Measurements from ENCODE around the gene TSPAN15.
A peak's percentile ranks its signal among the peaks of the same experiment; 100 is the strongest.

TSPAN15 gene

DNA sequence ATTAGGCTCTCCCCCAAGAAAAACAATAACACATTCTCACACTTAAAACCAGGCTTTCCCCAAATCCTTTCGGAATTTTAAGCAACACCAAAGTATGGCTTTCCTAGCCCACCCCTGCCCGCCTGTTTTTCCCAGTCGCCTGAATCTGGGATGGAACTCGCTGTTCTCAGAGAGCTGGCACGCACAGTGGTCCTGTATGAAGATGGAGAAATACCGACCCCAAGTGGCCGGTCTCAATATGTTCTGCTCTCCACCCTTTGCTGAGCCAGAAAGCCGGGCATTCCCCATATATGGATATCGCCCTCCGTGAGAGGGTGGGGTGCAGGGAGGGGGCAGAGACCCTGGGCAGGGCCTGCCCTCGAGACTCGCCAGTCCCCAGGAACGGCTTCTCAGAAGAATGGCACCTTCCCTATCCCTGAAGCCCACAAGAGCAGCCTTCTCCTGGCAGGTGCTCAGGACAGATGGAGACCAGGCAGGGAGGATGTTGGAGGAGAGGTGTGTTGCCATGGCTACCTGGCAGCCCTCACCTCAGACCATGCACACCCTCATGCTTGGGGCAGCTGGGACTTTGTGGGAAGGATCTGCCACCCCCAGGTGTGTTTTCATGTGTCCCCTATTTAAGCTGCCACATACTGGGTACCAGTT, 37.9 kb upstream of the TSPAN15 start (continued):
- TF ChIP-seq ZNF148 (tag by site-specific recombination; IDR thresholded peaks at IDR 0.05; ENCODE audit: borderline replicate concordance) (no peak), ZNF423 (tag by site-specific recombination; IDR thresholded peaks at IDR 0.05) (no peak)
- TF ChIP-seq, protein P1, sequence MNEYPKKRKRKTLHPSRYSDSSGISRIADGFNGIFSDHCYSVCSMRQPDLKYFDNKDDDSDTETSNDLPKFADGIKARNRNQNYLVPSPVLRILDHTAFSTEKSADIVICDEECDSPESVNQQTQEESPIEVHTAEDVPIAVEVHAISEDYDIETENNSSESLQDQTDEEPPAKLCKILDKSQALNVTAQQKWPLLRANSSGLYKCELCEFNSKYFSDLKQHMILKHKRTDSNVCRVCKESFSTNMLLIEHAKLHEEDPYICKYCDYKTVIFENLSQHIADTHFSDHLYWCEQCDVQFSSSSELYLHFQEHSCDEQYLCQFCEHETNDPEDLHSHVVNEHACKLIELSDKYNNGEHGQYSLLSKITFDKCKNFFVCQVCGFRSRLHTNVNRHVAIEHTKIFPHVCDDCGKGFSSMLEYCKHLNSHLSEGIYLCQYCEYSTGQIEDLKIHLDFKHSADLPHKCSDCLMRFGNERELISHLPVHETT (tag by site-specific recombination; IDR thresholded peaks at IDR 0.05): no peak

GRCh38 chr10:69414036-69415018, 36.9 kb upstream of the TSPAN15 start:
- Histone ChIP-seq H3K36me3 (ENCODE audit: control insufficient read depth in 2 of 2, insufficient read depth in 1 of 2, low read length in 2 of 2) (no peaks in the 10 kb centered on the region), H3K9me3 (ENCODE audit: control insufficient read depth, insufficient read depth, low read depth, low read length) (no peaks in the 10 kb centered on the region), H3K4me3 (ENCODE audit: low read depth, low read length) (no peak overlapping the region), H3K27ac (ENCODE audit: extremely low read depth, low read depth, low read length) (no peak overlapping the region), H3K4me1 (ENCODE audit: control insufficient read depth, insufficient read depth, low read length) (no peaks in the 10 kb centered on the region)
- CTCF ChIA-PET: interaction anchor here (0.6 to 2.0 kb wide), 5 partner anchors 17 to 184 kb away, joined by 3 to 4 read pairs (median 3); no protein-coding TSS in a partner anchor
- POLR2A ChIA-PET: interaction anchor here (1.1 kb wide), 1 partner anchor 24 kb away, joined by 3 read pairs; no protein-coding TSS in a partner anchor
- TF ChIP-seq MZF1 (tag by site-specific recombination; IDR thresholded peaks at IDR 0.05; ENCODE audit: borderline replicate concordance): no peak
- TF ChIP-seq, protein P2, sequence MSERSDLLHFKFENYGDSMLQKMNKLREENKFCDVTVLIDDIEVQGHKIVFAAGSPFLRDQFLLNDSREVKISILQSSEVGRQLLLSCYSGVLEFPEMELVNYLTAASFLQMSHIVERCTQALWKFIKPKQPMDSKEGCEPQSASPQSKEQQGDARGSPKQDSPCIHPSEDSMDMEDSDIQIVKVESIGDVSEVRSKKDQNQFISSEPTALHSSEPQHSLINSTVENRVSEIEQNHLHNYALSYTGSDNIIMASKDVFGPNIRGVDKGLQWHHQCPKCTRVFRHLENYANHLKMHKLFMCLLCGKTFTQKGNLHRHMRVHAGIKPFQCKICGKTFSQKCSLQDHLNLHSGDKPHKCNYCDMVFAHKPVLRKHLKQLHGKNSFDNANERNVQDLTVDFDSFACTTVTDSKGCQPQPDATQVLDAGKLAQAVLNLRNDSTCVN (tag by site-specific recombination; optimal IDR thresholded peaks at IDR 0.05): peak; percentile 4

GRCh38 chr10:69415049-69415448, 36.2 kb upstream of the TSPAN15 start:
- TF ChIP-seq ZNF629 (tag by site-specific recombination; IDR thresholded peaks at IDR 0.05): no peak
- TF ChIP-seq TRIM28 (IDR thresholded peaks at IDR 0.05; ENCODE audit: borderline replicate concordance, low read length): no peak
- no peak for TF ChIP-seq ZNF324 (tag by site-specific recombination; IDR thresholded peaks at IDR 0.05)
- no peak for TF ChIP-seq REPIN1 (tag by site-specific recombination; IDR thresholded peaks at IDR 0.05; ENCODE audit: low read depth)
- TF ChIP-seq ZNF530 (tag by site-specific recombination; IDR thresholded peaks at IDR 0.05; ENCODE audit: low read depth): no peak
- no peak for TF ChIP-seq SCRT1 (tag by site-specific recombination; IDR thresholded peaks at IDR 0.05; ENCODE audit: borderline replicate concordance)
- TF ChIP-seq ZNF280D (tag by site-specific recombination; IDR thresholded peaks at IDR 0.05): no peak
- TF ChIP-seq MEIS1 (CRISPR knock-in tag; IDR thresholded peaks at IDR 0.05; ENCODE audit: borderline replicate concordance): no peak
- no peaks in the 10 kb centered on the region for H3K9me3 ChIP-seq (ENCODE audit: control insufficient read depth, insufficient read depth, low read depth, low read length)
- H3K4me3 ChIP-seq (ENCODE audit: low read depth, low read length): no peak overlapping the region
- POLR2A ChIA-PET: no interaction called here
- no peaks in the 10 kb centered on the region for H3K4me1 ChIP-seq (ENCODE audit: control insufficient read depth, insufficient read depth, low read length)
- H3K36me3 ChIP-seq (ENCODE audit: control insufficient read depth in 2 of 2, insufficient read depth in 1 of 2, low read length in 2 of 2): no peaks in the 10 kb centered on the region
- H3K27ac ChIP-seq (ENCODE audit: extremely low read depth, low read depth, low read length): no peak overlapping the region
- CTCF ChIA-PET: interaction anchor here (0.6 to 1.1 kb wide), 5 partner anchors 13 to 179 kb away, joined by 3 to 4 read pairs (median 3); no protein-coding TSS in a partner anchor
